HG02870 (cell line): ENCODE data around the gene WDR54.
A peak's percentile ranks its signal among the peaks of the same experiment; 100 is the strongest.
"Not testable (repeated sequence)": the region's sequence is repeated elsewhere in the genome, so short reads cannot be mapped to it uniquely, and the experiment has no call there.

Source experiments
- ATAC-seq: cut with Tn5 transposase; IDR thresholded peaks from one replicate; pipeline ENCODE4 v1.9.1; 2021; ENCODE audit warnings: mild to moderate bottlenecking, moderate library complexity; ENCODE audit not compliant: unreplicated experiment

The WDR54 gene

GRCh38 chr2:74401891-74402290 is 19.6 kb upstream of the WDR54 start:
- no peak for ATAC-seq

GRCh38 chr2:74406035-74406434 is 15.5 kb upstream of the WDR54 start:
- ATAC-seq: peak; percentile 65

- ATAC-seq: no peak
Measured at GRCh38 chr2:74407682-74408081, 13.8 kb upstream of the WDR54 start.

DNA sequence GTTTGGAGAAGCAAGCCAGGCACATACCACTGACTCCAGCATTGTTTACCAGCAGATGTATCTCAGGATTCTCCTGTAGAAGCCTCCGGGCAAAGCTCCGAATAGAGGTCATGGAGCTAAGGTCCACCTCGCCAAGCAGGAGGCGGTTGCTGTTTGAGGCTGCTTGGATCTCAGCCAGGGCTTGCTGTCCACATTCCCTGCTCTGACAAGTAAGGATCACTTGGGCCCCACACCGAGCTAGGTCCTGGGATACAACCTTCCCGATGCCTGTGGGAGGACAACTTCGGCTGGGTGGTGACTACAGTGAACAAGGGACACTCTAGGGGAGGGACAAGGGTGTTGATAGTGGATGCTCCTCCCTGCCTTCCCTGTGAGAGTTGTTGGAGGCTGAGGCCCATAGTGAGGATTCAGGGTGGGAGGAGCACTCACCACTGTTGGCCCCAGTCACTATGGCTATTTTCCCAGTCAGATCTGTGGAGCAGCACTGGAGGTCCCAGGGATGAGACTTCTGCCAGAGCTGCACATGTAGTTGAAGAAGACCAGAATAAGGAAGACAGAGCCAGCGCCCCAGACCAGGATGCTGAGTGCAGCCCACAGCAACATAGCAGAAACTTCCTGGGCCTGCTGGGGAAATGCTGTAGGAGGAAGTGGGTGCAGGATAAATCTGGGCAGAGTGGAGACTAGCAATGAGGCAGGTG is 8.4 kb upstream of the WDR54 start:
- ATAC-seq: no peak

DNA sequence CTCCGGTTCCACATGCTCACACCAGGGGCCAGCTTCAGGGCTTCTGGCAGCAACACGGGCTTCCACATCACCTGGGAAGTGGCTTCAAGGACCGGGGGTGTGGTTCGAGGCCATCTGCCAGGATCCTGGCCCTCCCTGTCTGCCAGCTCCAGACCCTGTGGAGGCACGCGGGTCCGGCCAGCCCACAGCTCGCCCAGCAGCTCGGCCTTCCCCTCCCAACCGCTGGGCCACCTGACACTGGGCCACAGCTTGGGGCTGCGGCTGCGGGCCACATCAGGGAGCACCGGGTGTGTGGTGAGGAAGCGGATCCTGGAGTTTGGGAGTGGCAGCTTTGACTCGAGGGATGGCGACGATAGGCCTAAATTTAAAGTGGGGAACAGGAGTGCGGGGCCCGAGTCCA is 7.1 kb upstream of the WDR54 start:
- no peak for ATAC-seq

DNA sequence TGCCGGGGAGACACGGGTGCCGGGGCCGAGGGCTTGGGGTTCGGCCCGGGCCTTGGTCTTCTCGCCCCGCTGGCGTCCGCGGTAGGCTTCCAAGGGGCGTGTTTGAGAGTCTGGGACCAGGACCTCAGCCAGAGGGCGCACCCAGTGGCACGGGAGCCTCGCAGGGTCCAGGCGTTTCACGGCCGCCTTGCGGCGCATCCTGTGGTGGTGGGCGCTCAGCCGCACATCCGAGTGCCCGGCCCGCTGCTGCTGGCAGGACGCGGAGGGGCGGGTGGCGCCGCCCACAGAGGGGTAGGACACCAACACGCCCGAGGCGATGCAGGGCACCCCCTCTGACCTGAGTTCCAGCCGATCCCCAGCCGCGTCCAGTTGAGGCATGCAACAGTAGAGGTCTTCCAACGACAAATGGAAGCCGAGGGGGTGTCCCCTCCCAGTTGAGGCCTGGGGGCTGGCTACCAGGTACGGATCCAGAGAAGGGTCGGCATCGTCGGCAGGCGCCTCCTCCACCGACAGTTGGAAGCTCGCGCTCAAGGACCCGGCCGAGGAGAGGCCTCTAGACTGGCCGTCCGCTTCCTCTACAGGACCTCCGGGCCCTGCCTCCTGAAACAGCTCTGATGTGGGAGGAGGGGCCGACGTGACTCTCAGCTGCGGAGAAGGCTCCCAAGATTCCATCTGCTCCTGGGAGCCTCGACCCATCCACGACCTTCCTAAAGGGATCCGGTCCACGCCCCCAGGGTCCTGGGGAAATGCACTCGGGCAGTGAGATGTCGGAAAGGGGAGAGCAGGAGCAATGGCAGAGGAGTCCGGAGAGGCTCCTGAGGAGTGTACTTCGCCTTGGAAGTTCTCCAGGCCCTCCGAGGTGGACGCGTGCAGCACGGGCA is 6.4 kb upstream of the WDR54 start:
- ATAC-seq: peak; percentile 44

DNA sequence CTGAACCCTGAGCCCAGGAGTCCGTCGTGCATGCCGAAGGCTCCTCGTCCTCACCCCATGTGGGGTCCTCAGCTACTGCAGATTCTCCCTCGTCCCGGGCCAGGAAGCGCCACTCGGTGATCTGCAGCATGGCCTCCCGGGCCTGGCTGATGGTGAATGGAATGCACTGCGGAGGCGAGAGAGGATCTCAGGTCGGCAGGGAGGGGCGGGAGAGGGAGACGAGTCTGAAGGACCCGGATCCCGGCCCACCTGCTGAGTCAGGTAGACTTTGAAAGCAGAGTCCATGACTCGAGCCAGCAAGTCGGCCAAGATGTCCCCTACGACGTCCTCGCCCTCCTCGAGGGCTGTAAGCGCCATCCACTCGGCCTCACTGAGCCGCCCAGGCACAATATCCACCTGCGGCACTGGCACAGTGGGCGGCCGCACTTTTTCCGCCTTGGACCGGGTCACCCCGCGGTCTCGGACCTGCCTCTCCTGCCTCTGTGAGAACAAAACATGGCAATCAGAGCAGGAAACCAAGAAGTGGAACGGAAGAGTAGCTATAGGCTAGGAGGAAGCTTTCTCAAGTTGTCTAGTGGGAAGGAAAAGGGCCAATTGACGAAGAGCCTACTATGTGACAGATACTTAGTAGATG is 5.7 kb upstream of the WDR54 start:
- peak; percentile 9 for ATAC-seq

DNA sequence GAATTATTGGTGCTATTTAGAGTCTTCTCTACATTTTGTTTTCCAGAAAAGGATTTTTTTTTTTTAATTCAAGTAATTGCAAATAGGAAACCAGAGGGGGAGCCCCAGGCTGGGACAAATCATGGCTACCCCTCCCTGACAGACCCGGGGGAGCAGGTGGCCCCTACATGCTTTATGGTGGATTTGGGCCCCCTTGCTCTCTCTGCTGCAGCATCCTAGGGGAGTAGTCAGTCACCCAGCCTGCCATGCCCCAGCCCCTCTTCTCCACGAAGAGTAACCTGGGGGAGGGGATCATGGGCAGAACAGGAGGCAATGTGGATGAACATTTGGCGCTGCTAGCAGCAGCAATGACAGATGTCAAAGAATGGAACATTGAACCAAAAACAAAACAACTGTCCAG is 4.8 kb upstream of the WDR54 start:
- ATAC-seq: no peak

GRCh38 chr2:74417197-74417596 is 4.3 kb upstream of the WDR54 start:
- no peak for ATAC-seq

DNA sequence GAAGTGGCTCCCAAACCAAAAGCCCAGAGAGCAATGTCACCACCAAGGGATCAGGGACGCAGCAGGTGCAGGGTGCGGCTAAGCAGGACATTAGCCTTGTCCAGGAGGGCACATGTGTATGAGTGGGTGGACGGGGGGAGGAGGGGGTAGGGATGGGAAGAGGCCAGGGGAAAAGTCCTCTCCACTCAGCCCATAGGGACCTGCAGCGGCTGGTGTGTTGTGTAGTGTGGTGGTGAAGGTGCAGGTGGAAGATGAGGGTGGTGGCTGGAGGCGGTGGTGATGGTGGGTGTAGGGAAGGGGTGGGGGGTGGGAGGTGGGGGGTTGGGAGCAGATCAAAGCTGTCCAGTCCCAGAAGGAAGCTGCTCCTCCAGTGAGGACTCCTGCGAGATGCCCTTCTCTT is 3.8 kb upstream of the WDR54 start:
- no peak for ATAC-seq

- no peak for ATAC-seq
Measured at GRCh38 chr2:74418312-74418711, 3.2 kb upstream of the WDR54 start.

DNA sequence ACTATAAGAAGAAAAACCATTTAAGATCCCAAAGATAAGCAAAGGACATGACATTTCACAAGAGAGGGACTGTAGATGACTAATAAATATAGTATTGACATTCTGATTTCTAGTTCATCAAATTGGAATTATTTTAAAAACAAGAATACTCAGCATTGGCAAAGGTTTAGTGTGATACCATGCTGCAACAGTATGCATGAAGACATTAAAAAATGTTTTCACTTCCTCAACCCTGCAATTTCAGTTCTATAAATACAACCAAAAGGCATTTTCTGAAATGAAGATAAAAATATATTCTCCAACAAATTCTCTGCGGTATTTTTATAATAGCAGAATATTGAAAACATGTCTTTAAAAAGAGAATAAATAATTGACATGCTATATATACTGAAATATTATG is 2.2 kb upstream of the WDR54 start:
- ATAC-seq: no peak

DNA sequence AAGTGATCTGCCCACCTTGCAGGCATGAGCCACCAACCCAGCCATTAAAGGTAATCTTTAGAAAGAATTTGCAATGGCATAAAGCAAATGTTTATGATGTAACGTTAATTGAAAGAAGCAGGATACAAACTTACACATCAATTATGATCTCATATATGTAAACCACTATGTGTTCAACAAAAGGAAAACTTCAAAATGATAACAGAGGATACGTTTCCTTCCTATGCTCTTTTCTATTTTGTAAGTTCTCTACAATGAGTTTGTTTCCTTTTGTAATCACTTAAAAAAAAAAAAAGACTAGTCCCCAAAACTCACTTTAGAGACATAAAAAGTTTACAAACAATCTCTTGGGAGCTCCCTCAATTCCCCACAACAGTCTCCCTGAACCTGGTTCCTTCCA is 1.5 kb upstream of the WDR54 start:
- ATAC-seq: no peak

DNA sequence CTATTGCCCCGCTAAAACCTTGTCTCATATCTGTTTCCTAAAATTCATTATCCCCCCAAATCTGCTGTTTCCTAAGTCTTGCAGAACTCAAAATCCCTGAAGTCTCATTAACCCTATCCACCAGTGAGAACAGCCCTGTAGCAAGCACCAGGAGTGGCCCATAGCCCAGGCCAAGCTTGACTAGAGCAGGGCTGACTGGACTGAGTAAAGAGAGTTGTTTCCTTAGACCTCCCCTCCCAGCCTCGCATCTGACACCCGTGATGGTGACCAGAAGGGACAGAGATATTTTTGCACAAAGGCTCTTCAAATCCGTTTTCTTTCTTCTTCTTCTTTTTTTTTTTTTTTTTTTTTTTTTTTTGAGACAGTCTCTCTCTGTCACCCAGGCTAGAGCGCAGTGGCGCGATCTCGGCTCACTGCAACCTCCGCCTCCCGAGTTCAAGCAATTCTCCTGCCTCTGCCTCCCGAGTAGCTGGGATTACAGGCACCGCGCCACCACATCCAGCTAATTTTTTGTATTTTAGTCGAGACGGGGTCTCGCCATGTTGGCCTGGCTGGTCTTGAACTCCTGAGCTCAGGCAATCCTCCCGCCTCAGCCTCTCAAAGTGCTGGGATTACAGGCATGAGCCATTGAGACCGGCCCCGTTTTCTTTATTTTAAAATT is 957 bp upstream of the WDR54 start:
- ATAC-seq: not testable (repeated sequence)

DNA sequence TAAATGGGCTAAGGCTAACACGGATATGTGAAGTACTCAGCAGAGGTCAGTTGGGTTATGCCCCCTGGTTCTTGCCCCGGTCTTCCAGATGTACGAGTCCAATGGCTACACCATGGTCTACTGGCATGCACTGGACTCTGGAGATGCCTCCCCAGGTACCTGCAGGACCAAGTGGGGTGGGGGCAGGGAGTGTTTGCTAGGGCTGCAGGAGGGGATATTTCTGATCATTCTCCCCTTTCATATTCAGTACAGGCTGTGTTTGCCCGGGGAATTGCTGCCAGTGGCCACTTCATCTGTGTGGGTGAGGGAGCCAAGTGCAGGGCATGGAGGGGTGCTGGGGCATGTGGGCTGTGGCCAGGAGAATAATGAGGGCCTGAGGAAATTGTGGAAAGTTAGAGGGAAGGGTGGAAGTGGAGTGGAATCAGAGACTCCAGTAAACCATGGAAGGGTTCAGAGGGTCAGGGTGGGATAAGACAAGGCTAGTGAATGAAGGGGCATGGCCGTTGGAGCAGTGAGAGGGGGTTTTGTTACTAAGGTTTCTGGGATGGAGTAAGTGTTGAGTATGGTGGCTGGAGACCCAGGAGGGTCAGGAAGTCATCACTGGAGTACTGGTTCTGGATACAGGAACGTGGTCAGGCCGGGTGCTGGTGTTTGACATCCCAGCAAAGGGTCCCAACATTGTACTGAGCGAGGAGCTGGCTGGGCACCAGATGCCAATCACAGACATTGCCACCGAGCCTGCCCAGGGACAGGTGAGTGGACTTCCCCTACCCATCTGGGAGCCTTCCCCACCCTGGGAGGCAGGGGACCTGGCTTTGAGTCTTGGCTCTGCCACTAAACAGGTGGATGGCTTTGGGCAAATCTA is 1.9 kb downstream of the WDR54 start:
- ATAC-seq: no peak

DNA sequence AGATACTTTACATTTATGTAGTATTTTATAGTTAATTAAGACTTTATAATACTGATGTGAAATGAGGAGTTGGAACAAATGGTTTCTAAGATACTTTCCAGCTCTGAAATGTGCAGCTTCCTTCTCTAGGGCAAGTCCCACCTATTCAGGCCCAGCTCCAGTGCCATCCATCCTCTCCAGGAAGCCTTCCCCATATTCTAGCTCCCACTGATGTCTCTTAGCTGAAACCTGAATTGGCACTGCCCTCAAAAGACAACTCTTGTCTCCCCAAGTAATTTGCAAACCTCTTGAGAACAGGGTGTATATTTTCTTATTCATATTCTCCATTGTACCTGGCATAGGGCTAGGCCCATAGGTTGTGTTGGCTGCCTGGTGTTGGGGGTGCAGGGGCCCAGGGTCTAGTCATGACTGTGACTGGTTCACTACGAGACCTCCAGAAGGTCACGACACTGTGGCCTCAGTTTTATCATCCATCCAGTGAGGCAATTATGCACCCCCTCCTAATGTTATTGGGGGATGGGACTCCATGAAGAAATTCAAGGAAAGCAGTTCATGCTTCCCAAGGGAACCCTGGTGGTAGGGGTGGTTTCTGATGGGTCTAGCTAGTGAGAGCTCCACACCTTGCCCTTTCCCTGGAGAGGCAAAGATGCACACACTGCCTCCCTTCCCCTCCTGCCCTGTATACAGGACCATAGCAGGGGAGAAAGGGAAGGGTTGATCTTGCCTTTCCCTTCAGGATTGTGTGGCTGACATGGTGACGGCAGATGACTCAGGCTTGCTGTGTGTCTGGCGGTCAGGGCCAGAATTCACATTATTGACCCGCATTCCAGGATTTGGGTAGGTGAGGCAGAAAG is 2.8 kb downstream of the WDR54 start:
- ATAC-seq: no peak

DNA sequence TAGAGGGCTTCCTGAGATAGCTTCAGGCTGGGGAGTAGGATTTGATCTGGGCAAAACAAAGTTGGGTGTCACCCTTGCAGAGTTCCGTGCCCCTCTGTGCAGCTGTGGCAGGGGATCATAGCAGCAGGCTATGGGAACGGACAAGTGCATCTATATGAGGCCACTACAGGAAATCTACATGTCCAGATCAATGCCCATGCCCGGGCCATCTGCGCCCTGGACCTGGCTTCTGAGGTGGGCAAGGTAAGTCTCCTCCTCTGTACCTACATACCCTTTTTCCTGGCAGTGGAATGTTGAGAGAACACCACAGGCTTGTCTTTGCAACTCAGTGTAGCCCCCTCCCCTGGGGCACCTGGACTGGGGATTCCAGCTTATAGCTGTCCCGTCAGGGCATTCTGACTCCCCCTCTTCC is 3.5 kb downstream of the WDR54 start:
- ATAC-seq: no peak

GRCh38 chr2:74425523-74425922 is 4.0 kb downstream of the WDR54 start:
- no peak for ATAC-seq

GRCh38 chr2:74426181-74426758 is 4.7 kb downstream of the WDR54 start:
- no peak for ATAC-seq
